ENCODE results near the gene MYOM1.

DNA sequence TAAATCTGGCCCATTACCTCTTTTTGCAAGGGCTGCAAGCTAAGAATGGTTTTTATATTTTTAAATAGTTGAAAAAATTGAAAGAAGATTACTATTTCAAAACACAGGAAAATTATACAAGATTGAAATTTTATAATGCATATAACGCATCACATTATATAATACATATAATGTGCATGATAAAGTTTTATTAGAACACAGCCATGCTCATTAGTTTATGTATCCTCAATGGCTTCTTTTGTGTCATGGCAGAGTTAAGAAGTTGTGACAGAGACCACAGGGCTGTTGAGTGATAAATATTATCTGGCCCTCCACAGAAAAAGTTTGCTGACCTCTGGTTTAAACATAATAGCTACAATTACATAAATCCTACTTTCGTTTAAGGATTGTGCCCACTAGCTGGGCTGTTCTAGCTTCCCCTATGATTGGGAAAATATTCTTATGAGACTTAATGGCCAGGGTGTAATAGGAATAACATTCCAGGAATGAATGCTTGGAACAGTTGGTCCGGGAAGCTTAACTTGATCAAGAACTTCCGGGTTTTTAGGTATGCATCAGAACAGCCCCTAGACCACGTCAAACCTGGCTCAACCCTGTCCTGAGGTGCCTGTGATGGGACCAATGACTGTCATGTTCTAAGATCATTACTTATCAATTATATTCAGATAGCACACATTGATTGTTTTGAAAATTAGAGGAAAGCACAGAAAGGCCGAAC is 108.1 kb downstream of the MYOM1 start:
- TF ChIP-seq, protein P1, sequence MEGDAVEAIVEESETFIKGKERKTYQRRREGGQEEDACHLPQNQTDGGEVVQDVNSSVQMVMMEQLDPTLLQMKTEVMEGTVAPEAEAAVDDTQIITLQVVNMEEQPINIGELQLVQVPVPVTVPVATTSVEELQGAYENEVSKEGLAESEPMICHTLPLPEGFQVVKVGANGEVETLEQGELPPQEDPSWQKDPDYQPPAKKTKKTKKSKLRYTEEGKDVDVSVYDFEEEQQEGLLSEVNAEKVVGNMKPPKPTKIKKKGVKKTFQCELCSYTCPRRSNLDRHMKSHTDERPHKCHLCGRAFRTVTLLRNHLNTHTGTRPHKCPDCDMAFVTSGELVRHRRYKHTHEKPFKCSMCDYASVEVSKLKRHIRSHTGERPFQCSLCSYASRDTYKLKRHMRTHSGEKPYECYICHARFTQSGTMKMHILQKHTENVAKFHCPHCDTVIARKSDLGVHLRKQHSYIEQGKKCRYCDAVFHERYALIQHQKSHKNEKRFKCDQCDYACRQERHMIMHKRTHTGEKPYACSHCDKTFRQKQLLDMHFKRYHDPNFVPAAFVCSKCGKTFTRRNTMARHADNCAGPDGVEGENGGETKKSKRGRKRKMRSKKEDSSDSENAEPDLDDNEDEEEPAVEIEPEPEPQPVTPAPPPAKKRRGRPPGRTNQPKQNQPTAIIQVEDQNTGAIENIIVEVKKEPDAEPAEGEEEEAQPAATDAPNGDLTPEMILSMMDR (IDR thresholded peaks at IDR 0.05; ENCODE audit: extremely low read depth in 1 of 2, insufficient read depth in 1 of 2, low read depth in 1 of 2, low read length in 2 of 2): no peak
- TF ChIP-seq POLR2A (IDR thresholded peaks at IDR 0.05; ENCODE audit: low read depth, low read length) (no peak), EZH2 (IDR thresholded peaks at IDR 0.05; ENCODE audit: borderline replicate concordance, low read depth, low read length, severe bottlenecking) (no peak), POLR2AphosphoS5 (IDR thresholded peaks at IDR 0.05; ENCODE audit: insufficient read depth, low read depth, low read length) (no peak), MYC (IDR thresholded peaks at IDR 0.05; ENCODE audit: low read depth, low read length) (no peak), JUN (IDR thresholded peaks at IDR 0.05; ENCODE audit: borderline replicate concordance, insufficient read depth, insufficient read length, low read depth) (no peak), FOS (IDR thresholded peaks at IDR 0.05; ENCODE audit: borderline replicate concordance, insufficient read depth, low read length) (no peak), GATA2 (IDR thresholded peaks at IDR 0.05; ENCODE audit: insufficient read depth, insufficient read length, low read depth, low read length) (no peak)
- TF ChIP-seq, protein P2, sequence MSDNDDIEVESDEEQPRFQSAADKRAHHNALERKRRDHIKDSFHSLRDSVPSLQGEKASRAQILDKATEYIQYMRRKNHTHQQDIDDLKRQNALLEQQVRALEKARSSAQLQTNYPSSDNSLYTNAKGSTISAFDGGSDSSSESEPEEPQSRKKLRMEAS (IDR thresholded peaks at IDR 0.05; ENCODE audit: insufficient read depth, insufficient read length): no peak
